HG03558 (cell line): ENCODE results near the gene CUX1.
"Not testable (repeated sequence)": the region's sequence is repeated elsewhere in the genome, so short reads cannot be mapped to it uniquely, and the experiment has no call there.

Experiments used
- ATAC-seq: cut with Tn5 transposase; IDR thresholded peaks from one replicate; pipeline ENCODE4 v1.9.1; 2021; ENCODE audit warnings: moderate number of reproducible peaks; ENCODE audit not compliant: unreplicated experiment; ENCODE audit errors: extremely low read depth

CUX1 gene

GRCh38 chr7:101911800-101912715 lies 94.6 kb downstream of the CUX1 start:
- no peak for ATAC-seq

- ATAC-seq: no peak
Observed at GRCh38 chr7:101912716-101913110, 95.3 kb downstream of the CUX1 start.

GRCh38 chr7:101913247-101913721 lies 95.9 kb downstream of the CUX1 start:
- ATAC-seq: no peak

GRCh38 chr7:101913851-101914250 lies 96.4 kb downstream of the CUX1 start:
- ATAC-seq: no peak

- ATAC-seq: no peak
Observed at GRCh38 chr7:101915000-101915399, 97.6 kb downstream of the CUX1 start.

- ATAC-seq: no peak
Observed at GRCh38 chr7:101916041-101916800, 98.8 kb downstream of the CUX1 start.

GRCh38 chr7:101916876-101917275 lies 99.5 kb downstream of the CUX1 start:
- no peak for ATAC-seq

GRCh38 chr7:101917566-101917965 lies 100.1 kb downstream of the CUX1 start:
- ATAC-seq: no peak

GRCh38 chr7:101918426-101918825 lies 101.0 kb downstream of the CUX1 start:
- ATAC-seq: no peak

- no peak for ATAC-seq
Observed at GRCh38 chr7:101919363-101920115, 102.1 kb downstream of the CUX1 start.

GRCh38 chr7:101921061-101921460 lies 103.6 kb downstream of the CUX1 start:
- ATAC-seq: no peak

GRCh38 chr7:101921546-101922489 lies 104.4 kb downstream of the CUX1 start:
- not testable (repeated sequence) for ATAC-seq

- ATAC-seq: no peak
Observed at GRCh38 chr7:101922631-101923601, 105.5 kb downstream of the CUX1 start.

- ATAC-seq: no peak
Observed at GRCh38 chr7:101923602-101923985, 106.2 kb downstream of the CUX1 start.

- no peak for ATAC-seq
Observed at GRCh38 chr7:101924171-101924570, 106.7 kb downstream of the CUX1 start.

GRCh38 chr7:101926265-101926664 lies 108.8 kb downstream of the CUX1 start:
- no peak for ATAC-seq

- ATAC-seq: no peak
Observed at GRCh38 chr7:101927389-101927788, 110.0 kb downstream of the CUX1 start.

- ATAC-seq: no peak
Observed at GRCh38 chr7:101927802-101928201, 110.4 kb downstream of the CUX1 start.
